ENCODE results near the gene ALKBH1. TPM values are rescaled to one million over a fixed set of nuclear protein-coding genes. Genes with fewer than 3 reads are reported as not detected.
"Not testable (repeated sequence)": the region's sequence is repeated elsewhere in the genome, so short reads cannot be mapped to it uniquely, and the experiment has no call there.

Gene ALKBH1
- total RNA-seq, 3 donors from 2014 or later (not counting 1 experiment from before 2014, with no cell fraction given) = 3.6 to 10.2 (median 7.1) TPM

DNA sequence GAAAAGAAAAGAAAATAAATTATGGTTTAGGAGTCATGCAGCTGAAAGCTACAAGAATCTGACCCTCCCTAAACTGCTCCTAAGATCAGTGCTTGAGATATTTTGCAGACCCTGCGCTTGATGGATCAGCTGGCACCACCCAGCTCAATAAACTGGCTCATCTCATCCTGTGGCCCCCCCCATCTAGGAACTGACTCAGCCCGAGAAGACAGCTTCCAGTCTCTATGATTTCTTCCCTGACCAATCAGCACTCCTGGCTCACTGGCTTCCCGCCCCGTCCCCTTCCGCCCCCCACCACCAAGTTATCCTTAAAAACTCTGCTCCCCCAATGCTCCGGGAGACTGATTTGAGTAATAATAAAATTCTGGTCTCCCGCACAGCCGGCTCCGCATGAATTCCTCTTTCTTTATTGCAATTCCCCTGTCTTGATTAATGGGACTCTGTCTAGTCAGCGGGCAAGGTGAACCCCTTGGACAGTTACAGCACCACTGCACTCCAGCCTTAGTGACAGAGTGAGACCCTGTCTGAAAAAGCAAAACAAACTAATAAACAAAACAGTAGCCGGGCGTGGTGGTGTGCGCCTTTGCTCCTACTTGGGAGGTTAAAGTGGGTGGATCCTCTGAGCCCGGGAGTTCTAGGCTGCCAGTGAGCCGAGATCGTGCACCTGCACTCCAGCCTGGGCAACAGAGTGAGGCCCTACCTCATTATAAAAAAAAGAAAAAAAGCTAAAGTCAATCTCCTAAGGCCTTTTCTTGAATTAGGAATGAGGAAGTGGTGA, 66.9 kb downstream of the ALKBH1 start:
- Mint-ChIP-seq H3K27me3 (ENCODE audit: low read depth in 2 of 2) (no peaks in the 10 kb centered on the region), H3K4me3 (peak overlapping the region; percentile 90), H3K27ac (peak overlapping the region; percentile 81 to 95), H3K9me3 (no peaks in the 10 kb centered on the region), H3K4me1 (peaks cover 14 to 16% of the 10 kb centered on the region in 2 donors), H3K36me3 (no peaks in the 10 kb centered on the region)
- Histone ChIP-seq H3K27me3 (ENCODE audit: control insufficient read depth, insufficient read depth, low read length) (no peaks in the 10 kb centered on the region), H3K4me3 (ENCODE audit: low read length) (no peak overlapping the region), H3K9me3 (ENCODE audit: control insufficient read depth, insufficient read depth, low read length) (no peaks in the 10 kb centered on the region), H3K4me1 (ENCODE audit: control insufficient read depth, insufficient read depth, low read length) (peaks cover 17% of the 10 kb centered on the region), H3K27ac (ENCODE audit: low read length) (no peak overlapping the region), H3K36me3 (ENCODE audit: control insufficient read depth, insufficient read depth, low read length) (no peaks in the 10 kb centered on the region)
- DNase-seq = no peak
- peak in 1 of 3 donors; percentile 17 for ATAC-seq
- TF ChIP-seq, protein P1, sequence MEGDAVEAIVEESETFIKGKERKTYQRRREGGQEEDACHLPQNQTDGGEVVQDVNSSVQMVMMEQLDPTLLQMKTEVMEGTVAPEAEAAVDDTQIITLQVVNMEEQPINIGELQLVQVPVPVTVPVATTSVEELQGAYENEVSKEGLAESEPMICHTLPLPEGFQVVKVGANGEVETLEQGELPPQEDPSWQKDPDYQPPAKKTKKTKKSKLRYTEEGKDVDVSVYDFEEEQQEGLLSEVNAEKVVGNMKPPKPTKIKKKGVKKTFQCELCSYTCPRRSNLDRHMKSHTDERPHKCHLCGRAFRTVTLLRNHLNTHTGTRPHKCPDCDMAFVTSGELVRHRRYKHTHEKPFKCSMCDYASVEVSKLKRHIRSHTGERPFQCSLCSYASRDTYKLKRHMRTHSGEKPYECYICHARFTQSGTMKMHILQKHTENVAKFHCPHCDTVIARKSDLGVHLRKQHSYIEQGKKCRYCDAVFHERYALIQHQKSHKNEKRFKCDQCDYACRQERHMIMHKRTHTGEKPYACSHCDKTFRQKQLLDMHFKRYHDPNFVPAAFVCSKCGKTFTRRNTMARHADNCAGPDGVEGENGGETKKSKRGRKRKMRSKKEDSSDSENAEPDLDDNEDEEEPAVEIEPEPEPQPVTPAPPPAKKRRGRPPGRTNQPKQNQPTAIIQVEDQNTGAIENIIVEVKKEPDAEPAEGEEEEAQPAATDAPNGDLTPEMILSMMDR (IDR thresholded peaks at IDR 0.05) = no peak
- 73% methylated on average over 16 of the region's 16 CpGs for WGBS (ENCODE audit: insufficient coverage)
- intact Hi-C loops (cut with micrococcal nuclease) = no loop called here

DNA sequence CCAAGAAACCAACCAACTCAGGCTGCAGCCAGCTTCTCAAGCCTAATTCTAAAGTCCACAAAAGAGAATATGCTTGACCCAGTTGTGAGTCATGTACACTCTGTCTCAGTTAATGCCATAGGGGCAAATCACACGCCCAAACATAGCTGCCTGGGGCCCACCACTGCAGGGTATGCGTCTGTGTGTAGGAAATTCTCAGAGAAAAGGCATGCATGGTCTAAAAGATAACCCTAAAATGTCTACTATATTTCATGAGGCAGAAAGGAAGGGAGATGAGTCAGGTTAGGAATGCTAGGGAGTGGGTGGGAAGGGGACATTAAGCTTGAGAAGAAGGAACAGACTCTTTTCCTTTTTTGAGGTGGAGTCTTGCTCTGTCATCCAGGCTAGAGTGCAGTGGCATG, 69.1 kb downstream of the ALKBH1 start:
- Histone ChIP-seq H3K27me3 (ENCODE audit: control insufficient read depth, insufficient read depth, low read length) (no peaks in the 10 kb centered on the region), H3K4me3 (ENCODE audit: low read length) (no peak overlapping the region), H3K9me3 (ENCODE audit: control insufficient read depth, insufficient read depth, low read length) (no peaks in the 10 kb centered on the region), H3K27ac (ENCODE audit: low read length) (no peak overlapping the region), H3K4me1 (ENCODE audit: control insufficient read depth, insufficient read depth, low read length) (peaks cover 17% of the 10 kb centered on the region), H3K36me3 (ENCODE audit: control insufficient read depth, insufficient read depth, low read length) (no peaks in the 10 kb centered on the region)
- intact Hi-C loops (cut with micrococcal nuclease) = no loop called here
- H3K9me3 Mint-ChIP-seq = no peaks in the 10 kb centered on the region
- no peak overlapping the region for H3K4me3 Mint-ChIP-seq
- H3K4me1 Mint-ChIP-seq = peaks cover 14 to 16% of the 10 kb centered on the region in 2 donors
- WGBS (ENCODE audit: insufficient coverage) = 79% methylated on average over 2 of the region's 2 CpGs
- DNase-seq (no peak), ATAC-seq (no peak)
- TF ChIP-seq, protein P1 (IDR thresholded peaks at IDR 0.05) = no peak
- H3K36me3 Mint-ChIP-seq = no peaks in the 10 kb centered on the region
- H3K27me3 Mint-ChIP-seq (ENCODE audit: low read depth in 2 of 2) = no peaks in the 10 kb centered on the region
- no peak overlapping the region for H3K27ac Mint-ChIP-seq

DNA sequence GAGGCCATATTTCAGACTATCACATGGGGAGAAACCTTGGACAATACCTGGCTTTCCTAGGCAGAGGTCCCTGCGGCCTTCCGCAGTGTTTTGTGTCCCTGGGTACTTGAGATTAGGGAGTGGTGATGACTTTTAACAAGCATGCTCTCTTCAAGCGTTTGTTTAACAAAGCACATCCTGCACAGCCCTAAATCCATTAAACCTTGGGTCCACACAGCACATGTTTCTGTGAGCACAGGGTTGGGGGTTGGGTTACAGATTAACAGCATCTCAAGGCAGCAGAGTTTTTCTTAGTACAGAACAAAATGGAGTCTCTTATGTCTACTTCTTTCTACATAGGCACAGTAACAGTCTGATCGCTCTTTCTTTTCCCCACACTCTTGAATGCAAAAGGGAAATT, 72.0 kb downstream of the ALKBH1 start:
- 88% methylated on average over 1 of the region's 4 CpGs for WGBS (ENCODE audit: insufficient coverage)
- ATAC-seq; H3K4me3 Mint-ChIP-seq; H3K9me3 Mint-ChIP-seq; H3K27ac Mint-ChIP-seq; H3K4me1 Mint-ChIP-seq; H3K4me3 ChIP-seq (ENCODE audit: low read length); H3K27me3 Mint-ChIP-seq (ENCODE audit: low read depth in 2 of 2); H3K27ac ChIP-seq (ENCODE audit: low read length); H3K27me3 ChIP-seq (ENCODE audit: control insufficient read depth, insufficient read depth, low read length); H3K36me3 ChIP-seq (ENCODE audit: control insufficient read depth, insufficient read depth, low read length); H3K9me3 ChIP-seq (ENCODE audit: control insufficient read depth, insufficient read depth, low read length); intact Hi-C loops (cut with micrococcal nuclease); H3K4me1 ChIP-seq (ENCODE audit: control insufficient read depth, insufficient read depth, low read length); H3K36me3 Mint-ChIP-seq; DNase-seq: not testable (repeated sequence)

DNA sequence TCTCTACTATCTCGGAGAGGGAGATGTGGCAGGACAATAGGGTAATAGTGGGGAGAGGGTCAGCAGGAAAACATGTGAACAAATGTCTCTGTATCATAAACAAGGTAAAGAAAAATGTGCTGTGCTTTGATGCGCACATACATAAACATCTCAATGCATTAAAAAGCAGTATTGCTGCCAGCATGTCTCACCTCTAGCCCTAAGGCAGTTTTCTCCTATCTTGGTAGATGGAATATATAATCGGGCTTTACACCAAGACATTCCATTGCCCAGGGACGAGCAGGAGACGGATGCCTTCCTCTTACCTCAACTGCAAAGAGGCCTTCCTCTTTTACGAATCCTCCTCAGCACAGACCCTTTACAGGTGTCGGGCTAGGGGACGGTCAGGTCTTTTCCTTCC, 72.4 kb downstream of the ALKBH1 start:
- H3K36me3 ChIP-seq (ENCODE audit: control insufficient read depth, insufficient read depth, low read length); H3K4me1 ChIP-seq (ENCODE audit: control insufficient read depth, insufficient read depth, low read length); H3K4me3 ChIP-seq (ENCODE audit: low read length); H3K27ac ChIP-seq (ENCODE audit: low read length); H3K9me3 Mint-ChIP-seq; intact Hi-C loops (cut with micrococcal nuclease); H3K4me1 Mint-ChIP-seq; H3K4me3 Mint-ChIP-seq; H3K9me3 ChIP-seq (ENCODE audit: control insufficient read depth, insufficient read depth, low read length); H3K27ac Mint-ChIP-seq; H3K27me3 ChIP-seq (ENCODE audit: control insufficient read depth, insufficient read depth, low read length); H3K36me3 Mint-ChIP-seq; ATAC-seq; DNase-seq; H3K27me3 Mint-ChIP-seq (ENCODE audit: low read depth in 2 of 2): not testable (repeated sequence)
- WGBS (ENCODE audit: insufficient coverage) = 92% methylated on average over 7 of the region's 8 CpGs
